Endothelial cell of umbilical vein (primary cell): ENCODE data around the gene KCNB1. TPM values are rescaled to one million over a fixed set of nuclear protein-coding genes. Genes with fewer than 3 reads are reported as not detected.

ENCODE experiments used
- BruUV-seq: library from RNA; stranded (reverse); fragments of 400-500 nt; replicated peaks from 2 replicates; lab custom pipeline; 2021; lab: Mats Ljungman, UMichigan
- CTCF ChIA-PET: fragments of 300-600, 350-600 bp; sonication (Branson Sonifier 250); formaldehyde crosslinking; loops from one replicate; lab custom pipeline; 2021; ENCODE audit warnings: antibody characterized with exemption, inconsistent platforms; lab: Charles Lee
- POLR2A ChIA-PET: fragments of 300-600, 350-600 bp; sonication (Branson Sonifier 250); formaldehyde crosslinking; loops from one replicate; lab custom pipeline; 2021; ENCODE audit warnings: antibody characterized with exemption, inconsistent platforms; lab: Charles Lee
- DNase-seq: peaks from one replicate; pipeline ENCODE4 v3.0.0-alpha.2; 2011; ENCODE audit warnings: low read depth, low spot score
- FAIRE-seq: peaks from 2 replicates; lab custom pipeline; 2011; peaks lifted over from hg19 to GRCh38; lab: Jason Lieb, UNC
- H2AFZ ChIP-seq: 2 replicates; pipeline ENCODE4 v1.6.0; 2012; ENCODE audit warnings: low read depth, low read length, control low read depth, inconsistent platforms
- H3K27ac ChIP-seq: 2 replicates; pipeline ENCODE4 v1.5.1; 2011; ENCODE audit warnings: low read depth, mild to moderate bottlenecking, control low read depth, low read length, moderate library complexity; ENCODE audit not compliant: insufficient read depth
- H3K27me3 ChIP-seq, 2 experiments: 2 replicates each; pipeline versions ENCODE4 v1.6.0 to v1.6.1; 2011; ENCODE audit warnings: low read length in 2 of 2, mixed read lengths in 1 of 2; ENCODE audit not compliant: control insufficient read depth in 2 of 2, insufficient read depth in 2 of 2
- H3K36me3 ChIP-seq, 2 experiments: 2 replicates in 1 of 2; 3 replicates in 1 of 2; pipeline ENCODE4 v1.5.1; 2011; ENCODE audit warnings: low read length in 2 of 2, mild to moderate bottlenecking in 1 of 2, moderate library complexity in 1 of 2; ENCODE audit not compliant: control insufficient read depth in 2 of 2, insufficient read depth in 2 of 2; ENCODE audit errors: extremely low read depth in 1 of 2
- H3K4me1 ChIP-seq: 3 replicates; pipeline ENCODE4 v1.5.1; 2011; ENCODE audit warnings: mild to moderate bottlenecking, low read length; ENCODE audit not compliant: control insufficient read depth, insufficient read depth; ENCODE audit errors: extremely low read depth
- H3K4me2 ChIP-seq: 2 replicates; pipeline ENCODE4 v1.6.1; 2011; ENCODE audit warnings: low read length, control low read depth, mixed read lengths; ENCODE audit not compliant: insufficient read depth
- H3K4me3 ChIP-seq, 3 experiments: fragments of 200-600 bp in 1 of 3; sonication (generic), shearing (Covaris generic) in 1 of 3; replicated peaks in 1 of 3; 2 replicates each; pipeline ENCODE4 v1.5.1; 2011 to 2016; ENCODE audit warnings: control low read depth in 3 of 3, low read length in 3 of 3, mild to moderate bottlenecking in 2 of 3, inconsistent platforms in 1 of 3, low read depth in 1 of 3, moderate library complexity in 1 of 3; ENCODE audit not compliant: insufficient read depth in 1 of 3
- H3K79me2 ChIP-seq: 2 replicates; pipeline ENCODE4 v1.6.0; 2012; ENCODE audit warnings: low read length, inconsistent platforms; ENCODE audit not compliant: control insufficient read depth, insufficient read depth
- H3K9ac ChIP-seq: replicated peaks from 2 replicates; pipeline ENCODE3; 2011; ENCODE audit warnings: low read length, control low read depth; ENCODE audit not compliant: insufficient read depth; ENCODE audit errors: extremely low read depth
- H3K9me1 ChIP-seq: replicated peaks from 3 replicates; pipeline ENCODE4 v1.6.0; 2011; ENCODE audit warnings: mild to moderate bottlenecking, low read length; ENCODE audit not compliant: control insufficient read depth, insufficient read depth; ENCODE audit errors: extremely low read depth
- H3K9me3 ChIP-seq: replicated peaks from 2 replicates; pipeline ENCODE4 v1.5.1; 2012; ENCODE audit warnings: low read length, inconsistent platforms; ENCODE audit not compliant: control insufficient read depth, insufficient read depth
- H4K20me1 ChIP-seq: replicated peaks from 2 replicates; pipeline ENCODE3; 2011; ENCODE audit warnings: mild to moderate bottlenecking, low read length; ENCODE audit not compliant: control insufficient read depth, insufficient read depth; ENCODE audit errors: extremely low read depth
- CTCF ChIP-seq, 2 donors: IDR thresholded peaks; 1 replicate in 1 of 2; 2 replicates in 1 of 2; pipeline ENCODE4 v1.5.1; 2011; ENCODE audit warnings: low read length in 2 of 2, mild to moderate bottlenecking in 2 of 2, moderate library complexity in 2 of 2, control low read depth in 1 of 2, inconsistent platforms in 1 of 2, low read depth in 1 of 2; ENCODE audit not compliant: insufficient read depth in 1 of 2; ENCODE audit errors: extremely low read depth in 1 of 2
- EZH2 ChIP-seq: IDR thresholded peaks from 2 replicates; pipeline ENCODE4 v1.6.1; 2012; ENCODE audit warnings: borderline replicate concordance, low read depth, mild to moderate bottlenecking, moderate library complexity, low read length, inconsistent platforms; ENCODE audit not compliant: severe bottlenecking
- FOS ChIP-seq: IDR thresholded peaks from 2 replicates; pipeline ENCODE4 v1.6.1; 2011; ENCODE audit warnings: mild to moderate bottlenecking, low read length, moderate library complexity, borderline replicate concordance; ENCODE audit not compliant: insufficient read depth
- GATA2 ChIP-seq: IDR thresholded peaks from 2 replicates; pipeline ENCODE4 v1.7.0; 2011; ENCODE audit warnings: low read depth, mild to moderate bottlenecking, moderate library complexity, mixed read lengths, low read length; ENCODE audit not compliant: insufficient read length, insufficient read depth
- MAX ChIP-seq: IDR thresholded peaks from 2 replicates; pipeline ENCODE4 v1.6.1; 2011; ENCODE audit not compliant: insufficient read depth, insufficient read length
- MYC ChIP-seq: IDR thresholded peaks from one replicate; pipeline ENCODE4 v1.6.1; 2011; ENCODE audit warnings: mild to moderate bottlenecking, low read depth, low read length
- POLR2A ChIP-seq: IDR thresholded peaks from 2 replicates; pipeline ENCODE4 v1.6.1; 2012; ENCODE audit warnings: low read depth, mild to moderate bottlenecking, control low read depth, low read length
- POLR2AphosphoS5 ChIP-seq: IDR thresholded peaks from 2 replicates; pipeline ENCODE4 v1.6.1; 2012; ENCODE audit warnings: low read depth, mild to moderate bottlenecking, control low read depth, low read length, moderate library complexity; ENCODE audit not compliant: insufficient read depth
- dilution Hi-C: fragments of 300-500 bp; cut with MboI; formaldehyde crosslinking; loops from one replicate; pipeline ENCODE4 v1.15.0; 2019; ENCODE audit warnings: low sequenced_read_pairs; ENCODE audit not compliant: extremely low pct_ligation_motif_present
- intact Hi-C: fragments of 100-400 bp; cut with micrococcal nuclease; formaldehyde crosslinking; loops from one replicate; pipeline ENCODE4 v1.10.0; 2022
- polyA plus RNA-seq, 4 experiments: library from polyadenylated mRNA; depleted of rRNA in 3 of 4; stranded (reverse) in 3 of 4; unstranded in 1 of 4; fragments of >200 nt; gene quantifications; 2 replicates each; pipeline versions ENCODE4 v1.2.1 to v1.2.3, GENCODE V29; 2011 to 2012; ENCODE audit warnings: missing spikeins in 1 of 4
- total RNA-seq: library from RNA; stranded (reverse); gene quantifications from 2 replicates; pipeline ENCODE4 v1.2.3, GENCODE V29; 2021

KCNB1 gene
- total and polyA plus RNA-seq, 2 donors (not counting 3 experiments of a cell fraction or from before 2014, with no cell fraction given): not detected

- Histone ChIP-seq H3K36me3 (no peaks in the 10 kb centered on the region), H3K9me3 (no peaks in the 10 kb centered on the region), H4K20me1 (no peaks in the 10 kb centered on the region), H3K9me1 (no peaks in the 10 kb centered on the region), H3K4me2 (no peak overlapping the region), H2AFZ (no peak overlapping the region), H3K27ac (no peak overlapping the region), H3K27me3 (peaks cover 6 to 14% of the 10 kb centered on the region in 2 experiments), H3K4me3 (no peak overlapping the region), H3K79me2 (no peaks in the 10 kb centered on the region), H3K4me1 (no peaks in the 10 kb centered on the region), H3K9ac (no peak overlapping the region)
- CTCF ChIA-PET: no interaction called here
- no TSS peak for BruUV-seq
- intact Hi-C loops (no loop called here), dilution Hi-C loops (no loop called here)
- FAIRE-seq (no peak), DNase-seq (no peak)
- TF ChIP-seq FOS (no peak), GATA2 (no peak), EZH2 (no peak), POLR2A (no peak), CTCF (IDR thresholded peaks at IDR 0.05; ENCODE audit: extremely low read depth in 1 of 2, insufficient read depth in 1 of 2, low read depth in 1 of 2, low read length in 2 of 2) (no peak), MAX (no peak), MYC (no peak), POLR2AphosphoS5 (no peak)
- POLR2A ChIA-PET: no interaction called here
Observed at GRCh38 chr20:49503176-49503575, 20.7 kb upstream of the KCNB1 start.
